K562 (cell line): ENCODE data around the gene ACP4.
"Not testable (repeated sequence)": the region's sequence is repeated elsewhere in the genome, so short reads cannot be mapped to it uniquely, and the experiment has no call there.

Experiments
- ARID3A ChIP-seq: IDR thresholded peaks from 2 replicates; pipeline ENCODE4 v1.6.1; 2012; ENCODE audit warnings: low read depth, low read length, improper control_type of control experiment, borderline replicate concordance
- CHD1 ChIP-seq: fragments of 200-600 bp; sonication (generic); IDR thresholded peaks from one replicate; pipeline ENCODE4 v1.6.1; 2012; ENCODE audit warnings: mild to moderate bottlenecking, moderate library complexity, low read length, inconsistent platforms
- CHD7 ChIP-seq: fragments of 200-600 bp; sonication (generic); IDR thresholded peaks from one replicate; pipeline ENCODE4 v1.6.1; 2012; ENCODE audit warnings: mild to moderate bottlenecking, low read depth, low read length, inconsistent platforms
- CTCF ChIP-seq, 3 experiments: IDR thresholded peaks in 2 of 3; conservative IDR thresholded peaks in 1 of 3; 2 replicates each; pipeline ENCODE4 v1.5.1; 2011 to 2012; ENCODE audit warnings: low read length in 3 of 3, mild to moderate bottlenecking in 3 of 3, control low read depth in 2 of 3, improper control_type of control experiment in 1 of 3, inconsistent platforms in 1 of 3, low read depth in 1 of 3, mixed read lengths in 1 of 3, moderate library complexity in 1 of 3; ENCODE audit not compliant: insufficient read depth in 2 of 3
- ELF1 ChIP-seq: fragments of 200-800 bp; sonication (Bioruptor generic); IDR thresholded peaks from 2 replicates; pipeline ENCODE4 v1.6.1; 2016; ENCODE audit warnings: missing genetic modification characterization, missing compliant biosample characterization
- HOMEZ ChIP-seq: fragments of 250-450 bp; sonication (Bioruptor Pico); IDR thresholded peaks from 2 replicates; pipeline ENCODE4 v1.4.0; 2020; ENCODE audit warnings: mild to moderate bottlenecking, moderate library complexity
- JUN ChIP-seq, 2 experiments: sonication (generic) in 1 of 2; formaldehyde crosslinking in 1 of 2; IDR thresholded peaks; 2 replicates each; pipeline versions ENCODE4 v1.6.1 to v1.8.0; 2012 to 2022; ENCODE audit warnings: borderline replicate concordance in 2 of 2, mild to moderate bottlenecking in 2 of 2, improper control_type of control experiment in 1 of 2, low read depth in 1 of 2, low read length in 1 of 2, missing genetic modification reagents in 1 of 2
- L3MBTL2 ChIP-seq: fragments of 450-650 bp; IDR thresholded peaks from 2 replicates; pipeline ENCODE4 v1.6.1; 2016; ENCODE audit warnings: mild to moderate bottlenecking, moderate library complexity
- NCOA2 ChIP-seq, 2 experiments: fragments of 450-650 bp; IDR thresholded peaks; 2 replicates each; pipeline ENCODE4 v1.6.1; 2018; ENCODE audit warnings: mild to moderate bottlenecking in 2 of 2, moderate library complexity in 1 of 2; ENCODE audit not compliant: partially characterized antibody in 2 of 2
- RBM14 ChIP-seq: fragments of 200-400 bp; formaldehyde crosslinking; IDR thresholded peaks from 2 replicates; pipeline ENCODE4 v1.6.1; 2018; ENCODE audit warnings: low read depth, mild to moderate bottlenecking, low read length, moderate library complexity, borderline replicate concordance; ENCODE audit not compliant: insufficient read depth
- ZNF184 ChIP-seq: sonication (generic); formaldehyde crosslinking; IDR thresholded peaks from 2 replicates; pipeline ENCODE4 v1.5.0; 2020; ENCODE audit warnings: missing genetic modification reagents
- ZNF217 ChIP-seq: sonication (generic); formaldehyde crosslinking; IDR thresholded peaks from 2 replicates; pipeline ENCODE4 v1.8.0; 2022; ENCODE audit warnings: mild to moderate bottlenecking, missing genetic modification reagents
- ZNF586 ChIP-seq: fragments of 450-650 bp; formaldehyde crosslinking; conservative IDR thresholded peaks from 2 replicates; pipeline ENCODE4 v1.4.0; 2020; ENCODE audit warnings: mild to moderate bottlenecking, moderate library complexity

- TF ChIP-seq NCOA2 (IDR thresholded peaks at IDR 0.05; ENCODE audit: partially characterized antibody in 2 of 2); ZNF217 (CRISPR knock-in tag); ZNF586 (CRISPR knock-in tag); L3MBTL2; ELF1 (tag); RBM14; CTCF (IDR thresholded peaks at IDR 0.05 in 2 of 3, conservative IDR thresholded peaks at IDR 0.05 in 1 of 3; ENCODE audit: insufficient read depth in 2 of 3, low read depth in 1 of 3, low read length in 3 of 3); HOMEZ (CRISPR knock-in tag); ARID3A; CHD7; JUN (IDR thresholded peaks at IDR 0.05; ENCODE audit: borderline replicate concordance, low read depth, low read length); JUN (CRISPR knock-in tag; IDR thresholded peaks at IDR 0.05; ENCODE audit: borderline replicate concordance); CHD1; ZNF184 (CRISPR knock-in tag): not testable (repeated sequence)
Observed at GRCh38 chr19:50757624-50758023, 32.6 kb upstream of the ACP4 start.
